ENCODE results near the gene RBM20. TPM values are rescaled to one million over a fixed set of nuclear protein-coding genes. Genes with fewer than 3 reads are reported as not detected.

Gene RBM20
- total RNA-seq, 1 experiment from 2014 or later: 0.17 TPM

DNA sequence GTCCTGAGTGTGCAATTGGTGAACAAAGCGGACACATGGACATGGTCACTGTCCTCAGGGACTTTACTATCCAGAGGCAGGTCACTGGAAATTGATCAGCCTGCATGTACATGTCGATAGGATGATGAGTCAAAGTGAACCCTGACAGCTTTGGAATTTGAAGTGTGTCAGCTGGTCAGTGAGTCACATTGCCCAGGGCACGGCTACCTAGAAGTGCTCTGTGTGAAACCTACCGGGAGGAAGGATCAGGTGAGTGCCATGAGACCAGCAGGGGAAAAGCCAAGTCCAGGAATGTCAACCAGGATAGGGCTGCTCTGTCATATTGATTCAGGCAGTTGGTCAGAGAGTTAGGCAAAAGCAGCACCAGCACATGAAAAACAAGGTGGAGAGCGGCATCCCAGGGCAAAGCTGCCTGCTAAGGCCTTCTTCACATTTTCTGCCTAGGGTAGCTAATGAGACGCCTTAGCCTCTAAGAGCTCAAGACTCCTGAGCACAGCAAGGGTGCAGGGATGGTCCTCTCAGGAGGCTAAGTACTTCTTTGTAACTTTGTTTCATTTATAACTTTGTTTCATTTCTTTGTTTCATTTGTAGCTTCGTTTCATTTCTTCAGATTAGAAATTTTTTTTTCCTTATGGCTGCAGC, 208.2 kb downstream of the RBM20 start:
- no peak overlapping the region for H2AFZ ChIP-seq (ENCODE audit: low read length)
- no CpG with 5 or more reads among the region's 7 CpGs for WGBS (ENCODE audit: extremely low coverage, insufficient read length, low lambda C conversion rate)
- no peak for DNase-seq

More for the DNA sequence above, 208.2 kb downstream of the RBM20 start:
- H2BK20ac ChIP-seq (ENCODE audit: low read depth, low read length, poor library complexity, severe bottlenecking): no peak overlapping the region
- H2BK5ac ChIP-seq (ENCODE audit: insufficient read length, low read length): no peak overlapping the region
- no peaks in the 10 kb centered on the region for H3K4me1 ChIP-seq (ENCODE audit: insufficient read depth, low read length)
- H3K9me3 Mint-ChIP-seq: 0 out of 5 replicates have a peak, but pooled peaks cover 0 to 2% of the 10 kb centered on the region in 2 experiments
- no peaks in the 10 kb centered on the region for H3K36me3 Mint-ChIP-seq (ENCODE audit: insufficient read depth in 1 of 3, low read depth in 3 of 3)
- peaks cover 2% of the 10 kb centered on the region; the same call in 1 of the 2 replicates for H3K27me3 Mint-ChIP-seq (ENCODE audit: low read depth)
- no peak overlapping the region for H3K4ac ChIP-seq (ENCODE audit: low read depth, low read length)
- no peaks in the 10 kb centered on the region for H3K23me2 ChIP-seq (ENCODE audit: insufficient read length, low read depth, low read length, poor library complexity, severe bottlenecking)
- no peak overlapping the region for H2BK15ac ChIP-seq (ENCODE audit: low read depth, low read length)
- no peak overlapping the region for H4K91ac ChIP-seq (ENCODE audit: insufficient read length, low read depth, low read length)
- no peaks in the 10 kb centered on the region for H3K9me3 ChIP-seq (ENCODE audit: control insufficient read depth, low read depth, low read length)
- H4K20me1 ChIP-seq (ENCODE audit: control insufficient read depth, insufficient read depth, insufficient read length): no peaks in the 10 kb centered on the region
- H3K4me1 Mint-ChIP-seq: no peaks in the 10 kb centered on the region
- no peak overlapping the region for H4K8ac ChIP-seq (replicated peaks; ENCODE audit: insufficient read length, low read depth, low read length)
- no peak overlapping the region for H3K4me3 Mint-ChIP-seq
- H2BK120ac ChIP-seq (ENCODE audit: low read depth, low read length, poor library complexity, severe bottlenecking): no peak overlapping the region
- H3K23ac ChIP-seq (ENCODE audit: insufficient read length, low read depth, low read length): no peak overlapping the region
- no peak overlapping the region for H3K18ac ChIP-seq (ENCODE audit: insufficient read length, low read depth, low read length)
- H3K79me1 ChIP-seq (ENCODE audit: insufficient read depth, low read depth, low read length, poor library complexity, severe bottlenecking): no peaks in the 10 kb centered on the region
- no peak overlapping the region for H2BK12ac ChIP-seq (ENCODE audit: insufficient read length, low read depth, low read length)
- H3T11ph ChIP-seq (ENCODE audit: low read length): no peak overlapping the region
- TF ChIP-seq, protein P1, sequence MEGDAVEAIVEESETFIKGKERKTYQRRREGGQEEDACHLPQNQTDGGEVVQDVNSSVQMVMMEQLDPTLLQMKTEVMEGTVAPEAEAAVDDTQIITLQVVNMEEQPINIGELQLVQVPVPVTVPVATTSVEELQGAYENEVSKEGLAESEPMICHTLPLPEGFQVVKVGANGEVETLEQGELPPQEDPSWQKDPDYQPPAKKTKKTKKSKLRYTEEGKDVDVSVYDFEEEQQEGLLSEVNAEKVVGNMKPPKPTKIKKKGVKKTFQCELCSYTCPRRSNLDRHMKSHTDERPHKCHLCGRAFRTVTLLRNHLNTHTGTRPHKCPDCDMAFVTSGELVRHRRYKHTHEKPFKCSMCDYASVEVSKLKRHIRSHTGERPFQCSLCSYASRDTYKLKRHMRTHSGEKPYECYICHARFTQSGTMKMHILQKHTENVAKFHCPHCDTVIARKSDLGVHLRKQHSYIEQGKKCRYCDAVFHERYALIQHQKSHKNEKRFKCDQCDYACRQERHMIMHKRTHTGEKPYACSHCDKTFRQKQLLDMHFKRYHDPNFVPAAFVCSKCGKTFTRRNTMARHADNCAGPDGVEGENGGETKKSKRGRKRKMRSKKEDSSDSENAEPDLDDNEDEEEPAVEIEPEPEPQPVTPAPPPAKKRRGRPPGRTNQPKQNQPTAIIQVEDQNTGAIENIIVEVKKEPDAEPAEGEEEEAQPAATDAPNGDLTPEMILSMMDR (conservative IDR thresholded peaks at IDR 0.05): no peak
- no peak overlapping the region for H3K14ac ChIP-seq (ENCODE audit: insufficient read depth, low read length)
- no peaks in the 10 kb centered on the region for H3K79me2 ChIP-seq (ENCODE audit: insufficient read depth, low read length)
- H3K27me3 ChIP-seq (ENCODE audit: insufficient read depth, low read length): no peaks in the 10 kb centered on the region
- no peak overlapping the region for H3K56ac ChIP-seq (ENCODE audit: insufficient read length, low read depth, low read length)
- no peak overlapping the region for H3K4me2 ChIP-seq (ENCODE audit: insufficient read depth, insufficient read length, low read length)
- no peak overlapping the region for H4K5ac ChIP-seq (ENCODE audit: insufficient read length, low read depth, low read length)
- no peak overlapping the region for H3K27ac ChIP-seq (ENCODE audit: insufficient read length, low read depth, low read length)
- H2AK5ac ChIP-seq (ENCODE audit: insufficient read length, low read length): no peak overlapping the region
- H3K27ac Mint-ChIP-seq: no peak overlapping the region
- no peak overlapping the region for H3K9ac ChIP-seq (ENCODE audit: extremely low read depth, insufficient read length, low read length)
